ENCODE data around the gene DARS1.
"Not testable (repeated sequence)": the region's sequence is repeated elsewhere in the genome, so short reads cannot be mapped to it uniquely, and the experiment has no call there.

DARS1 gene

DNA sequence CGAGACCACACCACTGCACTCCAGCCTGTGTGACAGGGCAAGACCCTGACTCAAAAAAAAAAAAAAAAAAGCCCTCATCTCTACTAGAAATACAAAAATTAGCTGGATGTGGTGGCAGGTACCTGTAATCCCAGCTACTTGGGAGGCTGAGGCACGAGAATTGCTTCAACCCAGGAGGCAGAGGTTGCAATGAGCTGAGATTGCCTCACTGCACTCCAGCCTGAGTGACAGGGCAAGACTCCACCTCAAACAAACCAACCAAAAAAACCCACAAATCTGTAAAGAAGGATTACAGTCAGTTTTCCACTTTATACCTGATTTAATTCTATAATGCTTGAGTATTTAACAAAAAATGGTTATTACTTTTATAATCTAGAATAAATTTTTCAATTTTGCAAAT lies 9.7 kb downstream of the DARS1 start:
- DNase-seq = no peak

DNA sequence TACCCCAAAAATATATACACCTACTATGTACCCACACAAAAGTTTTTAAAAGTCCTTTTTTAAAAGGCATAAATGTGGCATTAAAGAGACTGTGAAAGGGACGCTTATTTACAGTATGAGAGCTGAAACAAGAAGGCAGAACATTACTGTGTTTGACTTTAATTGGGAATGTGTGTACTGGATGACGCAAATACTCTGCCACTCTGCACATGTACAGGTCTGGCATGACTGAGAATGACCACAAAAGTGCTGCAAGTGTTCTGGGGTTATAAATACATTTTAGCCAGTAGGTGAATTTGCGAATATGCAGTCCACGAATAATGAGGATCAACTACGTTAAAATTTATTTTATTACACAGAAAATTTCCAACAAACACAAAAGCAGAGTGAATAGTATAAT lies 11.4 kb downstream of the DARS1 start:
- DNase-seq = no peak

DNA sequence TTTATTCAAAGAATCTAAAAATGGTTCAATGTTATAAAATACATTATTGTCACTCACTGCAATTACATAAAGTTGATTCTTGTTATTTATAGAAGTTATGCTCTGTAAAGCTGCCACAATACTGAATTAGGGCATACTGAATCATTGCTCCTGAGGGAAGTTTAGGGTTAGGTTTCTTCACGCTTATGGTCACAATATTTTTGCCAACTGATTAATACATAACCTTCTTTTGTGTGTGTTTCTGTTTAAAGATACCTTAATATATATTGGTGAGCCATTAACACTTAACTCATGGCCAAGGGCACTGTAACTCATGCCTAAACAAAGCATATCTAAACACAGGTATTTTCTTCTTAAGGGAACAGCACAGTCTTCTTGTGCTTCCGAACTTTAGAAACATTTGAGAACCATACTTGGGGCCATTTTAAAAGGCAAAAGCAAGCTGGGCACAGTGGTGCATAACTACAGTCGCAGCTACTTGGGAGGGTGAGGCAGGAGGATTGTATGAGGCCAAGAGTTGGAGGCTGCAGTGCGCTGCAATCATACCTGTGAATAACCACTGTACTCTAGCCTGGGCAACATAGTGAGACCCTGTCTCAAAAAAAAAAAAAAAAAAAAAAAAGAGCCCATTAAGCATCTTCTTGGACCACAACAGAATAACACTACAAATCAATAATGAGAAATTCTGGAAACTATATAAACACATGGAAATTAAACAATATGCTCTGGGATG lies 15.6 kb downstream of the DARS1 start:
- no peak for DNase-seq

DNA sequence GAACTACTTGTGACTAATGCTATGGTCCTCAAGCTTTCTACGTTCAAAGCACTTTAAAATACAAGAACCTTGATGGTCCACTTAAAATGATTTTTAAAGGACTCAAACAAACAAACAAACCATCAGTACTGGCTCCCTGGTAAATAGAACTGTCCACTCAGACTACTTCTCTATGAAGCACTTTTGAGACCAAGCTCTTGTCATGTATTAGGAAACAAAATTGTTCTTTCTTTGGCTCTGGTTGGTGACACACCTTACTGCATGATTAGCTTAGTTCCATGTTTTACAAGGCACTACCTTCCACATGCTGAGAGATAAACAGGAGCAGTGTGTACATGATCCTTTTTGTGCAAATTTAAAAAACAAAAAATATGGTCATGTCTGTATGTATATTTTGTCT lies 19.7 kb downstream of the DARS1 start:
- no peak for DNase-seq

DNA sequence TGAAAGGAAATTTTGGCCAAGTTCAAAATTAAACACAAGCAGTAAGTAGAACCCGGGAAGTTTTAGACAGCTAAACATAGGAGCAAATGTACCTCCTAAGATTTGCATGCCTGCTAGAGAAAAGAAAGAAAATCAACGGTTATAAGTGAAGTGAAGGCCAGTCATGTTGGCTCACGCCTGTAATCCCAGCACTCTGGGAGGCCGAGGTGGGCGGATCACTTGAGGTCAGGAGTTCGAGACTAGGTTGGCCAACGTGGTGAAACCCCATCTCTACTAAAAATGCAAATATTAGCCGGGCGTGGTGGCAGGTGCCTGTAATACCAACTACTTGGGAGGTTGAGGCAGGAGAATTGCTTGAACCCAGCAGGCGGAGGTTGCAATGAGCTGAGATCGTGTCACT lies 21.0 kb downstream of the DARS1 start:
- DNase-seq = not testable (repeated sequence)

DNA sequence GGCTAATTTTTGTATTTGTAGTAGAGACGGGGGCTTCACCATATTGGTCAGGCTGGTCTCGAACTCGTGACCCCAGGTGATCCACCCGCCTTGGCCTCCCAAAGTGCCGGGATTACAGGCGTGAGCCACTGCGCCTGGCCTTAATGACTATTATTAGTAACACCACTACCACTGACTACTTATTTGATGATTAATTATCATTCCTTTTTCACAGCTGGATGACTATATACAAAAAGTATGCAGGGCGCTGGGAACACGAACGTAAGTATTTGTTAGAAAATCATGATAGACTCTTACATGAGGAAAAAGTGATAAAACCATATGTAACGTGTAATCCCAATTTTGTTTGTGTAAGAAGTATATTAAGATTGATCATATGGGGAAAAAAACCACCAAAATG lies 21.6 kb downstream of the DARS1 start:
- no peak for DNase-seq

DNA sequence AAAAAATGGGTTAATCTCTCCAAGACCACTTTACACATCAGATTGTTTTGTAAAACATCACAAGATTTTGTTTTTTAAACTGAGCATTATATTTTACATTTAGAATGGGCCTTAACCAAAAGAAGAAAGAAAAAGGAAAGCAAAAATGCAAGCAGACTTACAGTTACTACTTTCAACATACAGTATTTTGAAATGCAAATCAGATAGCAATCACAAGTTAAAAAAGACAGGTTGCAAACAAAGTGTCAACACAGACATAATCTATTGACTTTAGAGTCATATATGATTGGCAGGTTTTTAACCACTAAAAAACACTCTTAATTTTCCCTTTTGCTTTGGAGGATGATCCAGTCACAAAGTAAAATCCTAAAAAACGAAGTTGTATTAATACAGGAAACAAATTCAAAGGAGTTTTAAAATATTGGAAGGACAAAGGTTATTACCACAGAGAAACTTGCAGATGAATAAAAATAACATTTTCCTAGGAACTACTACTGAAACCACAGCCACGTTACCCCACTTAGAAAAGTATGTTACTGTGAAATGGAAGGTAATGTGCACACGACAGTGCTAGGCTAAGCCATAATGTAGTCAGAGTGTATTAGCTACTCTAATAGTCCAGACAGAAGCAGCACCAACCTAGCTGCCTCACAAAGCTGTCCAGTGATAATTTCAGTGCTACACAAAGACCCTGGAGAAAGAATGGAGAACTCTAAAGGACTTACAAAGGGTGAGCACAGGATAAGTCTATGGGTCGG lies 22.9 kb downstream of the DARS1 start:
- no peak for DNase-seq

DNA sequence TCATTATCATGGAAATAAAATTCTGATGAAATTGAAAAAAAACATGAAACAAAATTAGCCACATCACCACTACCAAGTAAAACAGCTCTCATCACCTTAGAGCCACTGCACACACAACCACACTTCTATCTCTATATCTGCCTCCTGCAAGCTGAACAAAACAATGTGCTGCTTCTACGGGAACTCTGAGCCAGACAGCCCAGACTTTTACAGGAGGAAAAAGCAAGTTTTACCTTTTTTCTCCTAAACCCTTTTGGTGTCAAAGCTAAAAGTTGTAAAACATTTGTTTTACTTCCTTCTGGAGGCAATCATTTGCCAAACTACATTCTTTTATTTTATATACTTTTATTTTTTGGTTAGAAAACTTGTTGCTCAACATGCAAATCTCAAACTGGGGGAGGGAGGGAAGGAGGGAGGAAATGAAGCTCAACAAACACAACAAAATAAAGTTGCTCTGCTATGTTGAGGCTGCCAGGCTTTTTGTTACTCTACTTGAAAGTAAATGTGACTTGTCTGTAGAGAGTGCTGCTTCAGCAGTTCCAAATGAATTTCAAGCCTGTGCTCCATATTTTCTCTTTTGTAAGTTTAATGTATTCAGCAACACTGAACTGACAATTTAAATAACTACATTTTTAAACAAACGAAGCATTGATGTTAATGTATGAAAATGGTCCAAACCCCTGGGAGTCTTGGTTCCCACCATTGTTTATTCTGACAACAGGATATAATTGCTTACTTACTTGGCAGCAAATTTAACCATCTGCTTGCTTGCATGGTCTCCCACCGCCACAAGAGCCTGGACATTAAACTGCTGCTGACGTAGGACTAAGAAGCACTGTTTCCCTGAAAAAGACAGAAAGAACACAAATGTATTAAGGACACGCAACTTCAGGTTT lies 24.5 kb downstream of the DARS1 start:
- DNase-seq = no peak

DNA sequence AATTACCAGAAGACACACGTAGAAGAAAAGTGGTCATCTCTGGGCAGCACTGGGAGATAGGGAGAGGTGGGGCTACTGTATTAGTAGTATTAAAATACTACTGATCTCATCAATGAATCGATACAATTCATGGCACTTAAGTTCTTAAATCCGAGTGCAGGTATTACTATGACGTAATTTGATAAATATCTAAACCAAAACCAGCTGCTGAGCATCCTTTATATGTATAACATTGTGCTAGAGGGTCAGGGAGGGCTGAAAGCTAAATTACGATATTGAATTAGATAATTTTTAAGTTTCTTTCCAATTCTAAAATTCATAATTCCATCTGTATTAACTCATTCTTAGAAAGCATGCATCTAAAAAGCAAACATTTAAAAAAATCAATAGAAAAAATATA lies 25.3 kb downstream of the DARS1 start:
- DNase-seq = no peak

DNA sequence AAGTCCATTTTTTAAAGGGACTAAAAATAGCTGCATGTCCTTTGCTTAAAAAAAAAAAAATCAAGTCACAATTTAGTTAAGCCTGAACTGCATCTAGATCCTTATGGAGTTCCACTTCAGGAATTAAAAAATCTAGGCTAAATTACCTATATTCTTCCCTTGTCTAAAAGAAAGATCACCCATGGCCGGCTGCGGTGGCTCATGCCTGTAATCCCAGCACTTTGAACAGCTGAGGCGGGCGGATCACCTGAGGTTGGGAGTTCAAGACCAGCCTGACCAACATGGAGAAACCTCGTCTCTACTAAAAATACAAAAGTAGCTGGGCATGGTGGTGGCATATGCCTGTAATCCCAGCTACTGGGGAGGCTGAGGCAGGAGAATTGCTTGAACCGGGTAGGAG lies 26.5 kb downstream of the DARS1 start:
- not testable (repeated sequence) for DNase-seq

DNA sequence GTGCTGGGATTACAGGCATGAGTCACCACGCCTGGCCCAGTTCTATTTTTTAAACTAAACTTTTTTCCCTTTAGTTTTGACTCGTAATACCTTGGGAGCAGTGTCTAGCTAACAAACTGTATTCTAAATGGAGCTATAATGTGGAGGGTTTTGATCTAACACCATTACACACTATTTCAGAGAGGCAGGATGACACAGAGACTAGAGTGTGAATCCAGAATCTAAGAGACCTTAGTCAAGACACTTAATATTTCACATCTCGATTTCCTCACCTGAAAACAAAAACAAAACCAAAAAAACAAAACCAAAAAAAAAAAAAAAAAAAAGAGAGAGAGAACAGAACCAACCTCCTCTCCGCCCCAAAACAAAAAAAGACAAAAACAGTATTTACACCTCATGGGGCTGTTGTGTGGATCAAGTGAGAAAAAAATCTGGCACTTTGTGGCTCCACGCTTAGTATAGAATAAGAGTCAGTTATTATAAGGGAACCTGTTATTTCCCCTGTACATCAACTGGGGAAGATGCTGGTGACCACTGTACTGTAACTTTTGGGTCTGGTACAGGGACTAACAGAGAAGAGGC lies 31.3 kb downstream of the DARS1 start:
- DNase-seq = no peak

DNA sequence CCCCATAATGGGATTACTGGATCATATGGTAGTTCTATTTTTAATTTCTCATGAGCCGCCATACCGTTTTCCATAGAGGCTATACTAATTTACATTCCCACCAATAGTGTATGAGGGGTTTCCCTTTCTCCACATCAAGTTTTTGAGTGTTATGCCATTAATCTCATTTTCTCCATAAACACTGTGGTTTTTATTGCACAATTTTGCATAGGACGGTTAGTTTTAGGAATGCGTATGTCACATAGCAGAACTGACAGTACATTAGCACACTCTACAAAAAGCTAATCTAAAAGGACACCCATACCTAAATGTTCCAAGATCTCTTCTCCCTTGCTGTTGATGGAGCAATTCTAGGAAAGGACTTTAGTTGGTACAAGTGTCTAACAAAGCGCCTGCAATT lies 32.5 kb downstream of the DARS1 start:
- DNase-seq = no peak

DNA sequence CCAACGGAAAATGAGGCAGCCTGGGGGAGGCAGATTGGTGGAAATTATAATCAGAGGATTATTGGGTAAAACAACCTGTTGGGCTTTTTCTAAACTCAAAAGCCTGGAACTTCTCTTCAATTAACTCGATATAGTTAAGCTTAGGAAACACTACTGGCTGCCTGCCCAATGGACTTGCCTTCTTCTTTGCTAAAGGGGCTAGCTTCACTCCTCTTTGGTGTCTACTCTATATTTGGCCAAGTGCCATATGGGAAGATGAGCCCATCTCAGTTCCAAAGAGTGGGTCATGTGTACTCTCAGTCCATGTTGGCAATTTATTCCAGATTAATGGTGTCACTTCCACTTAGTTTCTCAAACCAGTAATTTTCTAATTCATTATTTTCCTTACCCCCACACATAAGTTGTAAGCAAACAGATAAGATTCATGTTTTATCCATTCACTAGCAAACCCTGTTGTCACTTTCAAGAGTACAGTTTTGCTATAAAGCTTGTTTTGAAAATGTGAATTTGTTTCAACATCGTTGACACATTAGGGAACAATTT lies 34.3 kb downstream of the DARS1 start:
- DNase-seq = no peak

DNA sequence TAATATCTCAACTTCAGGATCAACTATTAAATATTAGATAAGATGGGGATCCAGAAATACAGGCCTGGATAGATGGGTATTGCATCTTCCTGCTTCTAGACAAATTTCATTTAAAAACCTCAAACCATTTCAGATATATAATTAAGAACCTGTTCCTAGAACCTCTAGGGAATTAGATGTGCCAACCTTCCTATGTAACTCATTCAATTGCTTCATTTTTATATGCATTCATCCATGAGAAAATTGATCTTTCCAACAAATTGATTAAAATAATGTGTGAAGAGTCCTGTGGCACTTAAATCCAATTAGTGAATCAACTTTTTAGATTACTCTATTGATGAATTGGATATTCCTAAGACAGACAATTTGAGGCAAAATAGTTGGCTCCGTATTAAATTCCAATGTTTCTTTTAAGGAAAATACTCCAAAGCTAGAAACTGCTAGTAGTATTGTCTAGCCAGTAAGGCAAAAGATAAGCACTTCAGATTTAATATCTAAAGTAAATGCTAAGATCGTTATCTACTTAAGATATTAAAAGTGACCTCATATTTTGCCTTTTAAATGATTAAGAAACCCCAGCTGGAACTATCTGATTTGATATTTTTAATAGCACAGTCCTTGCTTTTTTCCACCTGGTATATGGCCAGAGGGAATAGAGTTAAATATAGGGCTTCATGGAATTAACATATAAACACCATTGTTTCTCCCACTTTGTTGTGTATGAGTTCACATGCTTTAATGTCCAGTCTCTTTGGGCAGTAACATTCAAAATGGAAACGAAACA lies 35.8 kb downstream of the DARS1 start:
- no peak for DNase-seq

DNA sequence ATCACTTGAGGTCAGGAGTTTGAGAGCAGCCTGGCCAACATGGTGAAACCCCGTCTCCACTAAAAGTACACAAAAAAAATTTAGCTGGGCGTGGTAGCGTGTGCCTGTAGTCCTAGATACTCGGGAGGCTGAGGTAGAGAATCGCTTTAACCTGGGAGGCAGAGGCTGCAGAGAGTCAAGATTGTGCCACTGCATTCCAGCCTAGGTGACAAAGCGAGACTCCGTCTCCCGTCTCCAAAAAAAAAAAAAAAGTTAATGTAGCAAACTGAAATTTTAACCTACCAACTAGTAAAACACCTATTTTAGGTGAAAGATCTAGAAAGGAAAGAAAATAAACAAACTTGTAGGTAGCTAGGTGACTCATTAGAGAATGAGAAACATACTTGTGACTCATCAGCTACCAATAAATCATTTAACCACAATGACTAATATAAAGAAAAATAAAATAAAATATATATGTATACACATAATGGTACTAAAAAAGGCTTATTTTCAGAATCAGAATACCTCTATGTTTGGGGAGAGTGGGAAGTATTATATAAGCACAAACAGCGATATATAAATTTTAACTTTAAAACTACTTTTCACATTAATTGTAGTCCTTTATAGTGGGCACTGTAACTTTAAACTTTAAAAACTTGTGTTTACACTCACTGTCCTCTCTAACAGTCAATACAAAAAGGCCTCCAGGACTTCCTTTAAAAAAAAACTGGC lies 36.6 kb downstream of the DARS1 start:
- no peak for DNase-seq

DNA sequence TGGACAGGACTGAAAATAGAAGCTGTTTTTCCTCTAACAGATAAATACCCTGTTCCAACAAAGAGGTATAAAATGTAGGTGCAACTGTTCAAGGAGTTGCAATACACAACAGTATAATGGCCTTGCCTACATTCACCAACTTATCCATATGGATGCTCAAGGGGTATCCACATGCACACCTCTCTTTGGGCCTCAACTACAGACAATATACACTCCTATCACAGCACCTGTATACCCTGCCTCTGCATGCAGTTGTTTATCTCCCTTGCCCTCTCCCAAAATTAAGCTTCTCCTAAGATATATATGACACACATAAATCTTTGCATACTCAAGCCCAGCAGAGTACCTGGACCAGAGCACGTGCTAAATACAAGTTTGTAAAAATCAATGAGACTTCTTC lies 37.3 kb downstream of the DARS1 start:
- no peak for DNase-seq

DNA sequence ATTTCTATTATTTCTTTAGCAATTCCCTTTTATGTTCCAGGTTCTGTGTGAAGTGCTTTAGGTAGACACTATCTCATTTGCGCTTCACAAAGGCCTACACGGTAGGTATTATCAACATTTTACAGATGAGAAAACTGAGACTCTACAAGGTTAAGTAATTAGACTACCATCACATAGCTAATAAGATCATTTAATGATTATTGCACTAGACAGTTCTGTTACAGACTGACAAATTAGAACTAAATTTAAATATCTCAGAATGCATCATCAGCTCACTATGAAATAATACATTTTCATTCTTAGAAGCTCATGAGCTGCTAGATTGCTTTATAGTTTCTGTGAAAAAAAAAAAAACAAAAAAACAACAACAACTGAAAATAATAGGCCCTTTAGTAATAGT lies 37.9 kb downstream of the DARS1 start:
- no peak for DNase-seq

DNA sequence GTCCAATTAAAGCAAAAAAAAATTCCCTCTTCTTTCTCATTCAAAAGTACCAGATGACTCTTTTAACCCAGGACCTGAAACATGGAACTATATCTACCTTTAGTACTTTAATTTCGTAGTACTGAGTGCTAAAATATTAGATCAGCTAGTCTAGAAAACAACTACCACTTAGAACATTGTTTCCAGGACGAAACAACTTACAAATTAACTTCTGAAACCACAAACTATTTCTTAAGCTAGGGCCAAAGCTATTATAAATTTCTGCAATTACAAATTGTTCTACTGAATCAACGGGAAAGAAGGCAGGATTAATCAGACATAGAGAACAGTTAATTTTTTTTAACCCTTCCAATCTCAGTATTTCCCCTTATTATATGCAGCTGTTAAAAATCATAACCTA lies 39.9 kb downstream of the DARS1 start:
- DNase-seq = no peak

DNA sequence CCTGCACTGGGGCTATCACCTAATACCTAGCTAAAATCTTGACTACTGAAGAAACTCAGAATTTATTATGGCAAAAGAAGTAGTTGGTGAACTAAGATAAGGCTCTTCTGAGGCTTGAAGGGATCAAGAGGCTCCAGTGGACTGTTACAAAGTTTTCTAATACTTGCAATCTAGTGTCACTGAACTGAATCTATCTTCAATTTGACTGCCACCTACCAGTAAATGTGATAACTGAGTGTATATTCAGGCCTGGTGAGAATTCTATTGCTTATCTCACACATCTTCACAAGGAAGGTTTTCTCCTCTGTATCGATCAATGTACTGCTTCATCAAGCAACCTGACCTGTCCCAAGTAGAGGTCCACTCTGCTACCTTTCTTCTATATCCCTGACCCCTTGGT lies 40.8 kb downstream of the DARS1 start:
- DNase-seq = no peak

DNA sequence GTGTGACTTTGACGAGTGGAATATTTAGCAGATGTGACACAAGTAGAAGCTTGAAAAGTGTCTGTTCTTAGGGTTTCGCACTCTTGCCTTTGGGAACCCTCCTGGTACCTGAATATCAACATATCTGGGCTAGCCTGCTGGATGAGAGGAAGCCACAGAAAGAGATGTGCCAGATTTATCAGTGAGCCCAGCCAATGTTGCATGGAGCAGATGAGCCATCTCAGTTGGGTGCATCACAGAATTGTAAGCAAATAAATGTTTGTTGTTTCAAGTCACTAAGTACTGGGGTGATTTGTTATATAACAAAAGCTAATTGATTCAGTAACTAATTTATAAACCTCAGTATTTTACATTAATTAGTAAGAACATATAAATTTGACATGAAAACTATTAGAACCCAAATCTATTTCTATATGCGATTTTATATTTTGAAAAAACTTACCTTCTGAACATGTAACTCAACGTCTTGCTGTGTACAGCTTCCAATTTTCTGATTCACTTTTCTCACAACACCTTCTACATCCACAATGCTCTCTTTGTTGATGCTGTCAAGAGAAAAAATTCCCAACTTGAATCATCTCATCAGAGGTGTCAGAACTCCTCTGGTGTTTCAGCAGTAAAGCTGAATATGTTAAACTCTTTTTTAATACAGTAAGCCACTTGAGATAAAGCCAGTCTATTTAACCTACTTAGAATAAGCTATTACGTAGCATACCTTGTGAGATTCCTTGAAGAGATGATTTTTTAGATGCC lies 42.3 kb downstream of the DARS1 start:
- no peak for DNase-seq

DNA sequence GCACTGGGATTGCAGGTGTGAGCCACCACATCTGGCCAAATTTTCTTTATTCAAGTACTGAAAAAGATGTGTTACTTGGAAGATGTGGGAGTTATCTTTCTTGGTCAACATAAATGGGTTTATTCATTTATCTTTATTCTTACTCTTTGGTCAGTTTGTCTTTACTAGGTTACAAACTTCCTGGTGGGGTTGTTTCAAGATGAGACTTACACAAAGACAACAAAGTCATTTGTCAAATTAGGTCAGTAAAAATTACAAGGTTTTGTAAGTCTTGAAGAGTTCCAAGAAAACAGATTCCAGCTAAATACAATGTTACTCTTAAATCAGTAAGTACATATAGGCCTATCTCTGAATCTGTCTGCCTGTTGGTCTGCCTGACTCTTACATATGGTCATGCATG lies 48.9 kb downstream of the DARS1 start:
- no peak for DNase-seq
